Heart left ventricle (tissue), 13 donors: ENCODE results near the gene TBXA2R.

Experiments used
- POLR2A ChIP-seq, 2 donors: fragments of 450-650 bp; IDR thresholded peaks; one replicate each; pipeline ENCODE4 v1.6.1; 2017; ENCODE audit warnings: antibody characterized with exemption in 2 of 2, mild to moderate bottlenecking in 2 of 2, moderate library complexity in 2 of 2
- TF ChIP-seq, protein P1 (sequence below), 12 donors: fragments of 200-600 bp; sonication (generic) in 4 of 12; IDR thresholded peaks; one replicate each; pipeline versions ENCODE4 v1.5.0 to v1.8.0; 2018 to 2022; ENCODE audit warnings: antibody characterized with exemption in 12 of 12, mild to moderate bottlenecking in 5 of 12
- donor health status: ischemic (EF 13 %, LVEDD 7.1; RV severe dilation, severe dysfunction).
- donor health status: DM: no; HTN: yes; CAD: no.
- donor health status: DM: no; HTN: no; CAD: no.
- donor health status: ischemic (EF 25% LVEDD 6.9; RV normal size, moderate dysfunction).
- donor health status: ischemic (EF 25% LVEDD 5.7; RV mildly dilated, moderate dysfunction).
- donor health status: ischemic (EF 35%, LVEDD 5.7; RV mildly dilated, moderate dysfunction).
- donor health status: nonischemic (EF 11% LVEDD 7.7; RV severe dilation, severe dysfunction).
- donor health status: DM: yes; HTN: yes; CAD: no.
- donor health status: PGD.
- donor health status: ischemic (EF 29% LVEDD 5.4; RV normal size, mild dysfunction).
- donor health status: nonischemic (EF 23%, LVEDD 6.1; RV moderate dilation, normal function).

DNA sequence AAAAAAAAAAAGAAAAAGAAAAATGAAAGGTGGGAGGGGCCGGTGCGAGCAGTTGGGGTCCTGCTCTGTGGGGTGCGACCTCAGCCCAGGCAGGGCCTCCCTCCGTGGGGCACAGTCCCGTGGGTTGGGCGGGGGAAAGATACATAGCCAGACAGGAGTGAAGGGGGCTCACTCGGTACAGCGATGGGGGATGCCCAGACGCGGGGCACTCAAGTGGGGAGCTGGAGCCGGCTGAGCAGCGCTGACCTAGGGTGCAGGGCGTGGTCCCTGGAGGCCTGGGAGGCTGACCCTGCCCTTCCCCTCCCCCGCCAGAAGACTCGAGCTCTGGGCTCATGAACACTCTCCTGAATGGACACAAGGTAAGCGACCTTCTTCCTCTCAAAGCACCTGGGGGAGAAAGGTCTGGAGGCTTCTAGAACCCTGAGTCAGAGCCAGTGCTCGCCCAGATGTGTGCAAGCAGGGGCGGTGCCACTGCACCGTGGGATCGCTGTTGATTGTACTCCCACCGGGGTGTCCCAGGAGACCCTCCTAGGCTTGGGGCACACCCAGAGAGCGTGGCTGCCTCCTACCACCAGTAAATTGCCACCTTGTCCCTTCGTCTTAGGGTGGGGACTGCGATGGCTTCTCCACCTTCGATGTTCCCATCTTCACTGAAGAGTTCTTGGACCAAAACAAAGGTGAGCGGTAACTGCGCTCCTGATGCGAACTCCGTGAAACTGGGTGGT lies 30.6 kb downstream of the TBXA2R start:
- TF ChIP-seq, protein P1, sequence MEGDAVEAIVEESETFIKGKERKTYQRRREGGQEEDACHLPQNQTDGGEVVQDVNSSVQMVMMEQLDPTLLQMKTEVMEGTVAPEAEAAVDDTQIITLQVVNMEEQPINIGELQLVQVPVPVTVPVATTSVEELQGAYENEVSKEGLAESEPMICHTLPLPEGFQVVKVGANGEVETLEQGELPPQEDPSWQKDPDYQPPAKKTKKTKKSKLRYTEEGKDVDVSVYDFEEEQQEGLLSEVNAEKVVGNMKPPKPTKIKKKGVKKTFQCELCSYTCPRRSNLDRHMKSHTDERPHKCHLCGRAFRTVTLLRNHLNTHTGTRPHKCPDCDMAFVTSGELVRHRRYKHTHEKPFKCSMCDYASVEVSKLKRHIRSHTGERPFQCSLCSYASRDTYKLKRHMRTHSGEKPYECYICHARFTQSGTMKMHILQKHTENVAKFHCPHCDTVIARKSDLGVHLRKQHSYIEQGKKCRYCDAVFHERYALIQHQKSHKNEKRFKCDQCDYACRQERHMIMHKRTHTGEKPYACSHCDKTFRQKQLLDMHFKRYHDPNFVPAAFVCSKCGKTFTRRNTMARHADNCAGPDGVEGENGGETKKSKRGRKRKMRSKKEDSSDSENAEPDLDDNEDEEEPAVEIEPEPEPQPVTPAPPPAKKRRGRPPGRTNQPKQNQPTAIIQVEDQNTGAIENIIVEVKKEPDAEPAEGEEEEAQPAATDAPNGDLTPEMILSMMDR (IDR thresholded peaks at IDR 0.05) = no peak
- TF ChIP-seq POLR2A (IDR thresholded peaks at IDR 0.05) = no peak
